Subcutaneous adipose tissue (tissue), 4 donors: ENCODE data around the gene COL19A1. TPM values are rescaled to one million over a fixed set of nuclear protein-coding genes. Genes with fewer than 3 reads are reported as not detected.

Experiments used
- CTCF ChIP-seq: fragments of 450-650 bp; IDR thresholded peaks from one replicate; pipeline ENCODE4 v1.5.1; 2016; ENCODE audit warnings: low read depth, mild to moderate bottlenecking, control low read depth, antibody characterized with exemption, moderate library complexity
- total RNA-seq, 4 donors: library from RNA; depleted of rRNA; stranded (reverse); fragments of >200 nt; gene quantifications; one replicate each; pipeline ENCODE4 v1.1.0, GENCODE V29; 2016

COL19A1 gene
- total RNA-seq, 4 donors from 2014 or later = not detected

GRCh38 chr6:70241031-70241430 lies 374.7 kb downstream of the COL19A1 start:
- no peak for TF ChIP-seq CTCF

- no peak for TF ChIP-seq CTCF
Observed at GRCh38 chr6:70241991-70242420, 375.6 kb downstream of the COL19A1 start.

DNA sequence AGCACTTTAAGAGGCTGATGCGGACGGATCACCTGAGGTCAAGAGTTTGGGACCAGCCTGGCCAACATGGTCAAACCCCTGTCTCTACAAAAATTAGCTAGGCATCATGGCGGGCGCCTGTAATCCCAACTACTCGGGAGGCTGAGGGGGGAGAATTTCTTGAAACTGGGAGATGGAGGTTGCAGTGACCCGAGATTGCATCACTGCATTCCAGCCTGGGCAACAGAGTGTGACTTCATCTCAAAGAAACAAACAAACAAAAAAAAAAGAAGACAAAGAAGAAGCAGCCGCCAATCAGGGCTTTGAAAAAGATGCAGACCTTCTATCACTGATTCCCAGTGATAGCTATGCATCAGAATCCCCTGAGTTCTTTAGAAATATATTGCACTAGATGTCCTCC lies 379.8 kb downstream of the COL19A1 start:
- no peak for TF ChIP-seq CTCF

DNA sequence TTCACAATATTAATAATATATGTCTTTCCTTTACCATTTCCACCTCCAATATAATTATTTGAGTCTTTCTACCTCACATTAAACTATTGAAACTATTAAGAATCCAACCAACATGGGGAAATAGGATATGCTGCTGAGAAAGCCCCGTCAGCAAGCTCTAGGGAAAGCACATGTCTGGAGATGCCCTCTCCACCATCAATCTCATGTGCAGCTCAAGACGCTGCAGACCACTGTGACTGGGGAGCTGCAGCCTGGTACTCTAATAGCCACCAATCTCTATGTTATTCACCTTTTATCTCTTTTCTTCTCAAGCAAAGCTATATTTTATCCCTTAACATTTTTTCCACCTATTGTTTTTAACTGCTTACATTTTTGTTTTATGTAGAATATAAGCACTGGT lies 386.2 kb downstream of the COL19A1 start:
- no peak for TF ChIP-seq CTCF

- TF ChIP-seq CTCF = no peak
Observed at GRCh38 chr6:70253923-70254322, 387.6 kb downstream of the COL19A1 start.

- TF ChIP-seq CTCF = no peak
Observed at GRCh38 chr6:70254784-70255183, 388.4 kb downstream of the COL19A1 start.

DNA sequence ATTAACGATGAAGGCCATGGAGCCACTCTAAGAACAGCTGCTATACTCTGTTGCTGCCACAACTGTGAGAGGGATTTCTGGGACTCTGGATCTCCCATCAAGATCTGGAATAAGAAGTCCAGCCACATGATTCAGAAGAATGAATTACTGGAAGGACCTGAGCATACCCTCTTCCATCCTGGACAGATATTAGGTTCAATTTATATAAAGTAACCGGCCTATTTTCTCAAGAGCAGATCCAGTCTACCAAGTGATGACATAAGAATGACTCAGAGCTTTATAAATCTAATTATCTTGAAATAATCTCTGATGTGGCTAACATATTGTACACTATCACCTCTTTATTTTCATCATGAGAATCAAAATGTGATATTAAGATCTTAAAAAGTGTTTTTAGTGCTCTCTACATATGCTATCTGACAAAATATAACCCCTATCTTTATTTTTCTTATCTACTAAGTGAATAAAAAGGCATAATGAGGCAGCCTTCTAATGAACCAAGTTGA lies 391.5 kb downstream of the COL19A1 start:
- no peak for TF ChIP-seq CTCF
